ENCODE data around the gene RPS24. TPM values are rescaled to one million over a fixed set of nuclear protein-coding genes. Genes with fewer than 3 reads are reported as not detected.

RPS24 gene
- total RNA-seq, 2 donors from 2014 or later, result 1,129 to 1,204 TPM

GRCh38 chr10:78021201-78021600, 12.5 kb upstream of the RPS24 start:
- no peak for DNase-seq (ENCODE audit: low spot score)
- intact Hi-C loops (cut with DNase I), result loop anchor here in 1 of 2 donors (10.0 kb wide), 1 partner anchor 176 kb away; no protein-coding TSS in a partner anchor

GRCh38 chr10:78023741-78024140, 9.9 kb upstream of the RPS24 start:
- DNase-seq (ENCODE audit: low spot score), result no peak
- intact Hi-C loops (cut with DNase I), result loop anchor here in 1 of 2 donors (10.0 kb wide), 1 partner anchor 179 kb away; no protein-coding TSS in a partner anchor

GRCh38 chr10:78025685-78026364, 7.8 kb upstream of the RPS24 start:
- DNase-seq (ENCODE audit: low spot score), result no peak
- intact Hi-C loops (cut with DNase I), result loop anchor here in 1 of 2 donors (10.0 kb wide), 1 partner anchor 181 kb away; no protein-coding TSS in a partner anchor

GRCh38 chr10:78028438-78029268, 5.0 kb upstream of the RPS24 start:
- DNase-seq (ENCODE audit: low spot score), result no peak
- intact Hi-C loops (cut with DNase I), result loop anchor here in 1 of 2 donors (10.0 kb wide), 1 partner anchor 184 kb away; no protein-coding TSS in a partner anchor

GRCh38 chr10:78029269-78030226, 4.1 kb upstream of the RPS24 start, which contains the start of gene POLR3A:
Gene POLR3A, minus strand, starts transcription at chr10:78029515. Its CDS starts 108 bp downstream, at chr10:78029407.
- peak; percentile 99 for DNase-seq (ENCODE audit: low spot score)
- intact Hi-C loops (cut with DNase I), result loop anchor here in 1 of 2 donors (10.0 kb wide), 1 partner anchor 185 kb away; no protein-coding TSS in a partner anchor

GRCh38 chr10:78033387-78033636, 351 bp upstream of the RPS24 start:
- DNase-seq (ENCODE audit: low spot score), result no peak
- intact Hi-C loops (cut with DNase I), result no loop called here

- intact Hi-C loops (cut with DNase I), result no loop called here
These were observed 1.4 kb downstream of the RPS24 start for GRCh38 chr10:78035025-78035424.

GRCh38 chr10:78035437-78035836, 1.8 kb downstream of the RPS24 start:
- intact Hi-C loops (cut with DNase I), result no loop called here
- DNase-seq (ENCODE audit: low spot score), result no peak

More at GRCh38 chr10:78035025-78035424, 1.4 kb downstream of the RPS24 start:
- no peak for DNase-seq (ENCODE audit: low spot score)

GRCh38 chr10:78035933-78036583, 2.4 kb downstream of the RPS24 start:
- no peak for DNase-seq (ENCODE audit: low spot score)

GRCh38 chr10:78038105-78038504, 4.4 kb downstream of the RPS24 start:
- intact Hi-C loops (cut with DNase I), result no loop called here
- no peak for DNase-seq (ENCODE audit: low spot score)

More at GRCh38 chr10:78035933-78036583, 2.4 kb downstream of the RPS24 start:
- intact Hi-C loops (cut with DNase I), result no loop called here

- intact Hi-C loops (cut with DNase I), result no loop called here
- DNase-seq (ENCODE audit: low spot score), result no peak
These were observed 5.3 kb downstream of the RPS24 start for GRCh38 chr10:78038791-78039547.

GRCh38 chr10:78039743-78040142, 6.1 kb downstream of the RPS24 start:
- no peak for DNase-seq (ENCODE audit: low spot score)
- intact Hi-C loops (cut with DNase I), result loop anchor here (5.0 to 10.0 kb wide), 2 partner anchors 265 to 1023 kb away; no protein-coding TSS in a partner anchor

- peak; percentile 28 for DNase-seq (ENCODE audit: low spot score)
- intact Hi-C loops (cut with DNase I), result loop anchor here (5.0 to 10.0 kb wide), 2 partner anchors 263 to 1021 kb away; no protein-coding TSS in a partner anchor
These were observed 7.8 kb downstream of the RPS24 start for GRCh38 chr10:78041170-78042057.

- peak; percentile 31 for DNase-seq (ENCODE audit: low spot score)
- intact Hi-C loops (cut with DNase I), result loop anchor here (5.0 to 10.0 kb wide), 2 partner anchors 263 to 1020 kb away; no protein-coding TSS in a partner anchor
These were observed 8.5 kb downstream of the RPS24 start for GRCh38 chr10:78042058-78042751.

GRCh38 chr10:78042752-78043104, 9.1 kb downstream of the RPS24 start:
- peak; percentile 22 for DNase-seq (ENCODE audit: low spot score)
- intact Hi-C loops (cut with DNase I), result loop anchor here (5.0 to 10.0 kb wide), 2 partner anchors 262 to 1020 kb away; no protein-coding TSS in a partner anchor

GRCh38 chr10:78044179-78044578, 10.5 kb downstream of the RPS24 start:
- DNase-seq (ENCODE audit: low spot score), result no peak
- intact Hi-C loops (cut with DNase I), result loop anchor here (5.0 to 10.0 kb wide), 2 partner anchors 261 to 1018 kb away; no protein-coding TSS in a partner anchor

Data from posterior vena cava (tissue), 2 donors.